ENCODE data around the gene CPLANE2. TPM values are rescaled to one million over a fixed set of nuclear protein-coding genes. Genes with fewer than 3 reads are reported as not detected.

The CPLANE2 gene
- total RNA-seq, 1 donor from 2014 or later, result 5.1 TPM

GRCh38 chr1:16230744-16231143 lies 6.2 kb downstream of the CPLANE2 start:
- ATAC-seq (ENCODE audit: low read depth) (no peak), DNase-seq (no peak)
- peaks cover 2% of the 10 kb centered on the region for H3K36me3 Mint-ChIP-seq (ENCODE audit: low read depth)
- H3K4me1 Mint-ChIP-seq, result peaks cover 13% of the 10 kb centered on the region
- peaks cover 12% of the 10 kb centered on the region for H3K27me3 Mint-ChIP-seq
- ChIA-PET CTCF (no interaction called here), POLR2A (no interaction called here)
- H3K27ac Mint-ChIP-seq, result no peak overlapping the region
- H3K4me3 Mint-ChIP-seq, result no peak overlapping the region
- no peak for TF ChIP-seq CTCF (IDR thresholded peaks at IDR 0.05)
- intact Hi-C loops (cut with micrococcal nuclease), result no loop called here
- H3K9me3 Mint-ChIP-seq, result no peaks in the 10 kb centered on the region

- intact Hi-C loops (cut with micrococcal nuclease), result no loop called here
- H3K4me1 Mint-ChIP-seq, result peaks cover 13% of the 10 kb centered on the region
- peaks cover 2% of the 10 kb centered on the region for H3K36me3 Mint-ChIP-seq (ENCODE audit: low read depth)
- ATAC-seq (ENCODE audit: low read depth) (no peak), DNase-seq (no peak)
- peaks cover 15% of the 10 kb centered on the region for H3K27me3 Mint-ChIP-seq
- ChIA-PET POLR2A (interaction anchor here (1.4 kb wide), 1 partner anchor 13 kb away, joined by 4 read pairs; no protein-coding TSS in a partner anchor), CTCF (no interaction called here)
- H3K9me3 Mint-ChIP-seq, result no peaks in the 10 kb centered on the region
- H3K27ac Mint-ChIP-seq, result no peak overlapping the region
- H3K4me3 Mint-ChIP-seq, result no peak overlapping the region
- no peak for TF ChIP-seq CTCF (IDR thresholded peaks at IDR 0.05)
Measured at GRCh38 chr1:16229976-16230740, 6.8 kb downstream of the CPLANE2 start.

GRCh38 chr1:16226490-16227179 lies 10.3 kb downstream of the CPLANE2 start:
- no peak for DNase-seq
- no peak for ATAC-seq (ENCODE audit: low read depth)
- H3K9me3 Mint-ChIP-seq, result no peaks in the 10 kb centered on the region
- intact Hi-C loops (cut with micrococcal nuclease), result no loop called here
- no peak overlapping the region for H3K4me3 Mint-ChIP-seq
- no peak for TF ChIP-seq CTCF (IDR thresholded peaks at IDR 0.05)
- peaks cover 13% of the 10 kb centered on the region for H3K4me1 Mint-ChIP-seq
- H3K36me3 Mint-ChIP-seq (ENCODE audit: low read depth), result no peaks in the 10 kb centered on the region
- CTCF ChIA-PET, result no interaction called here
- POLR2A ChIA-PET, result interaction anchor here (1.3 kb wide), 1 partner anchor 20 kb away, joined by 3 read pairs; no protein-coding TSS in a partner anchor
- H3K27me3 Mint-ChIP-seq, result peaks cover 17% of the 10 kb centered on the region
- no peak overlapping the region for H3K27ac Mint-ChIP-seq

- CTCF ChIA-PET, result no interaction called here
- H3K4me3 Mint-ChIP-seq, result no peak overlapping the region
Measured at GRCh38 chr1:16226129-16226489, 10.9 kb downstream of the CPLANE2 start.

More at GRCh38 chr1:16226129-16226489, 10.9 kb downstream of the CPLANE2 start:
- intact Hi-C loops (cut with micrococcal nuclease), result no loop called here
- Mint-ChIP-seq H3K4me1 (peaks cover 13% of the 10 kb centered on the region), H3K36me3 (ENCODE audit: low read depth) (no peaks in the 10 kb centered on the region), H3K27ac (no peak overlapping the region), H3K27me3 (peaks cover 17% of the 10 kb centered on the region), H3K9me3 (no peaks in the 10 kb centered on the region)
- DNase-seq (no peak), ATAC-seq (ENCODE audit: low read depth) (no peak)
- TF ChIP-seq CTCF (IDR thresholded peaks at IDR 0.05), result no peak
- POLR2A ChIA-PET, result no interaction called here
